Measurements from ENCODE around the gene CNST.
A peak's percentile ranks its signal among the peaks of the same experiment; 100 is the strongest.

CNST gene

GRCh38 chr1:246566128-246566812 lies at the start of gene CNST, which contains the start of gene TFB2M:
Gene CNST, plus strand, starts transcription at chr1:246566456. Its CDS starts 25,107 bp downstream, at chr1:246591563.
Gene TFB2M, minus strand, starts transcription at chr1:246566261. Its CDS starts 123 bp downstream, at chr1:246566138.
- Histone ChIP-seq H3K27me3 (ENCODE audit: insufficient read depth, low read length) (no peaks in the 10 kb centered on the region), H2AFZ (ENCODE audit: low read length, unreplicated experiment) (peak within 1 kb of the TSS; percentile 95), H3K27ac (ENCODE audit: low read depth, low read length) (peak within 1 kb of the TSS; percentile 85), H3K36me3 (ENCODE audit: insufficient read depth, low read length) (peaks cover 11% of the 10 kb centered on the region; the same call in 1 of the 2 replicates), H3K79me2 (ENCODE audit: control insufficient read depth, insufficient read depth, low read length, unreplicated experiment) (peaks cover 66% of the 10 kb centered on the region), H3K4me3 (ENCODE audit: low read depth, low read length) (peak within 1 kb of the TSS; percentile 98), H3K4me1 (ENCODE audit: control insufficient read depth, insufficient read depth, low read length, unreplicated experiment) (peaks cover 27% of the 10 kb centered on the region)

GRCh38 chr1:246517391-246517790 lies 48.9 kb upstream of the CNST start:
- H3K27ac ChIP-seq (ENCODE audit: low read depth, low read length) = no peak overlapping the region
- H3K4me3 ChIP-seq (ENCODE audit: low read depth, low read length) = no peak overlapping the region
- no peaks in the 10 kb centered on the region for H3K27me3 ChIP-seq (ENCODE audit: insufficient read depth, low read length)
- H3K4me1 ChIP-seq (ENCODE audit: control insufficient read depth, insufficient read depth, low read length, unreplicated experiment) = no peaks in the 10 kb centered on the region
- no peaks in the 10 kb centered on the region for H3K36me3 ChIP-seq (ENCODE audit: insufficient read depth, low read length)
- no peak overlapping the region for H2AFZ ChIP-seq (ENCODE audit: low read length, unreplicated experiment)
- H3K79me2 ChIP-seq (ENCODE audit: control insufficient read depth, insufficient read depth, low read length, unreplicated experiment) = no peaks in the 10 kb centered on the region

- no peak overlapping the region for H3K27ac ChIP-seq (ENCODE audit: low read depth, low read length)
- no peak overlapping the region for H3K4me3 ChIP-seq (ENCODE audit: low read depth, low read length)
- H3K36me3 ChIP-seq (ENCODE audit: insufficient read depth, low read length) = no peaks in the 10 kb centered on the region
- H3K27me3 ChIP-seq (ENCODE audit: insufficient read depth, low read length) = no peaks in the 10 kb centered on the region
- H2AFZ ChIP-seq (ENCODE audit: low read length, unreplicated experiment) = no peak overlapping the region
- no peaks in the 10 kb centered on the region for H3K79me2 ChIP-seq (ENCODE audit: control insufficient read depth, insufficient read depth, low read length, unreplicated experiment)
- H3K4me1 ChIP-seq (ENCODE audit: control insufficient read depth, insufficient read depth, low read length, unreplicated experiment) = no peaks in the 10 kb centered on the region
These were observed 47.6 kb upstream of the CNST start for GRCh38 chr1:246518456-246519205.

GRCh38 chr1:246519514-246519913 lies 46.7 kb upstream of the CNST start:
- H3K36me3 ChIP-seq (ENCODE audit: insufficient read depth, low read length) = no peaks in the 10 kb centered on the region
- H3K4me3 ChIP-seq (ENCODE audit: low read depth, low read length) = no peak overlapping the region
- H3K4me1 ChIP-seq (ENCODE audit: control insufficient read depth, insufficient read depth, low read length, unreplicated experiment) = no peaks in the 10 kb centered on the region
- no peak overlapping the region for H3K27ac ChIP-seq (ENCODE audit: low read depth, low read length)
- no peaks in the 10 kb centered on the region for H3K27me3 ChIP-seq (ENCODE audit: insufficient read depth, low read length)
- no peaks in the 10 kb centered on the region for H3K79me2 ChIP-seq (ENCODE audit: control insufficient read depth, insufficient read depth, low read length, unreplicated experiment)
- no peak overlapping the region for H2AFZ ChIP-seq (ENCODE audit: low read length, unreplicated experiment)

- H3K27ac ChIP-seq (ENCODE audit: low read depth, low read length) = no peak overlapping the region
- no peak overlapping the region for H3K4me3 ChIP-seq (ENCODE audit: low read depth, low read length)
- no peaks in the 10 kb centered on the region for H3K79me2 ChIP-seq (ENCODE audit: control insufficient read depth, insufficient read depth, low read length, unreplicated experiment)
- H2AFZ ChIP-seq (ENCODE audit: low read length, unreplicated experiment) = no peak overlapping the region
- H3K36me3 ChIP-seq (ENCODE audit: insufficient read depth, low read length) = no peaks in the 10 kb centered on the region
- H3K4me1 ChIP-seq (ENCODE audit: control insufficient read depth, insufficient read depth, low read length, unreplicated experiment) = no peaks in the 10 kb centered on the region
- H3K27me3 ChIP-seq (ENCODE audit: insufficient read depth, low read length) = no peaks in the 10 kb centered on the region
These were observed 39.9 kb upstream of the CNST start for GRCh38 chr1:246526380-246526779.

- no peaks in the 10 kb centered on the region for H3K4me1 ChIP-seq (ENCODE audit: control insufficient read depth, insufficient read depth, low read length, unreplicated experiment)
- H3K27me3 ChIP-seq (ENCODE audit: insufficient read depth, low read length) = no peaks in the 10 kb centered on the region
- H3K4me3 ChIP-seq (ENCODE audit: low read depth, low read length) = no peak overlapping the region
- H2AFZ ChIP-seq (ENCODE audit: low read length, unreplicated experiment) = no peak overlapping the region
- H3K36me3 ChIP-seq (ENCODE audit: insufficient read depth, low read length) = no peaks in the 10 kb centered on the region
- no peaks in the 10 kb centered on the region for H3K79me2 ChIP-seq (ENCODE audit: control insufficient read depth, insufficient read depth, low read length, unreplicated experiment)
- H3K27ac ChIP-seq (ENCODE audit: low read depth, low read length) = no peak overlapping the region
These were observed 39.3 kb upstream of the CNST start for GRCh38 chr1:246526915-246527314.

GRCh38 chr1:246527402-246528088 lies 38.7 kb upstream of the CNST start:
- Histone ChIP-seq H3K27me3 (ENCODE audit: insufficient read depth, low read length) (peaks cover 2% of the 10 kb centered on the region; the same call in 1 of the 2 replicates), H3K36me3 (ENCODE audit: insufficient read depth, low read length) (no peaks in the 10 kb centered on the region), H3K27ac (ENCODE audit: low read depth, low read length) (no peak overlapping the region), H2AFZ (ENCODE audit: low read length, unreplicated experiment) (no peak overlapping the region), H3K4me1 (ENCODE audit: control insufficient read depth, insufficient read depth, low read length, unreplicated experiment) (no peaks in the 10 kb centered on the region), H3K79me2 (ENCODE audit: control insufficient read depth, insufficient read depth, low read length, unreplicated experiment) (no peaks in the 10 kb centered on the region), H3K4me3 (ENCODE audit: low read depth, low read length) (no peak overlapping the region)

- Histone ChIP-seq H3K79me2 (ENCODE audit: control insufficient read depth, insufficient read depth, low read length, unreplicated experiment) (no peaks in the 10 kb centered on the region), H3K27me3 (ENCODE audit: insufficient read depth, low read length) (peaks cover 18% of the 10 kb centered on the region), H2AFZ (ENCODE audit: low read length, unreplicated experiment) (no peak overlapping the region)
These were observed 37.1 kb upstream of the CNST start for GRCh38 chr1:246528933-246529731.

GRCh38 chr1:246530482-246530881 lies 35.8 kb upstream of the CNST start:
- Histone ChIP-seq H3K36me3 (ENCODE audit: insufficient read depth, low read length) (no peaks in the 10 kb centered on the region), H3K79me2 (ENCODE audit: control insufficient read depth, insufficient read depth, low read length, unreplicated experiment) (no peaks in the 10 kb centered on the region), H3K27me3 (ENCODE audit: insufficient read depth, low read length) (peaks cover 23% of the 10 kb centered on the region), H2AFZ (ENCODE audit: low read length, unreplicated experiment) (no peak overlapping the region), H3K27ac (ENCODE audit: low read depth, low read length) (no peak overlapping the region), H3K4me3 (ENCODE audit: low read depth, low read length) (no peak overlapping the region), H3K4me1 (ENCODE audit: control insufficient read depth, insufficient read depth, low read length, unreplicated experiment) (no peaks in the 10 kb centered on the region)

More at GRCh38 chr1:246528933-246529731, 37.1 kb upstream of the CNST start:
- H3K36me3 ChIP-seq (ENCODE audit: insufficient read depth, low read length) = no peaks in the 10 kb centered on the region
- no peak overlapping the region for H3K4me3 ChIP-seq (ENCODE audit: low read depth, low read length)
- no peaks in the 10 kb centered on the region for H3K4me1 ChIP-seq (ENCODE audit: control insufficient read depth, insufficient read depth, low read length, unreplicated experiment)
- no peak overlapping the region for H3K27ac ChIP-seq (ENCODE audit: low read depth, low read length)

GRCh38 chr1:246532519-246532918 lies 33.7 kb upstream of the CNST start:
- H3K27me3 ChIP-seq (ENCODE audit: insufficient read depth, low read length) = peaks cover 23% of the 10 kb centered on the region
- no peak overlapping the region for H3K4me3 ChIP-seq (ENCODE audit: low read depth, low read length)
- H3K27ac ChIP-seq (ENCODE audit: low read depth, low read length) = no peak overlapping the region
- H3K79me2 ChIP-seq (ENCODE audit: control insufficient read depth, insufficient read depth, low read length, unreplicated experiment) = no peaks in the 10 kb centered on the region
- H3K36me3 ChIP-seq (ENCODE audit: insufficient read depth, low read length) = no peaks in the 10 kb centered on the region
- no peak overlapping the region for H2AFZ ChIP-seq (ENCODE audit: low read length, unreplicated experiment)
- H3K4me1 ChIP-seq (ENCODE audit: control insufficient read depth, insufficient read depth, low read length, unreplicated experiment) = no peaks in the 10 kb centered on the region
